Activated gamma-delta T cell treated with anti-CD3 and anti-CD28 coated beads, Interleukin-2, amount 50 U/mL, for 16 hours (primary cell): Measurements from ENCODE around the gene HIVEP2.

Experiments used
- DNase-seq: peaks from one replicate; pipeline ENCODE4 v3.0.0-alpha.2; 2020; ENCODE audit warnings: low read depth

Gene HIVEP2

GRCh38 chr6:142781129-142781528 lies 163.8 kb downstream of the HIVEP2 start:
- DNase-seq = no peak

- no peak for DNase-seq
These were observed 170.9 kb downstream of the HIVEP2 start for GRCh38 chr6:142773859-142774648.

GRCh38 chr6:142773324-142773723 lies 171.7 kb downstream of the HIVEP2 start:
- DNase-seq = no peak

- no peak for DNase-seq
These were observed 173.8 kb downstream of the HIVEP2 start for GRCh38 chr6:142771162-142771561.

GRCh38 chr6:142765306-142765705 lies 179.7 kb downstream of the HIVEP2 start:
- DNase-seq = no peak

GRCh38 chr6:142764311-142764710 lies 180.7 kb downstream of the HIVEP2 start:
- DNase-seq = no peak

- no peak for DNase-seq
These were observed 181.8 kb downstream of the HIVEP2 start for GRCh38 chr6:142763205-142763604.

- DNase-seq = no peak
These were observed 183.2 kb downstream of the HIVEP2 start for GRCh38 chr6:142761756-142762155.

- no peak for DNase-seq
These were observed 184.8 kb downstream of the HIVEP2 start for GRCh38 chr6:142760152-142760551.

- no peak for DNase-seq
These were observed 186.3 kb downstream of the HIVEP2 start for GRCh38 chr6:142758629-142759025.

- no peak for DNase-seq
These were observed 186.9 kb downstream of the HIVEP2 start for GRCh38 chr6:142757852-142758628.

- no peak for DNase-seq
These were observed 188.8 kb downstream of the HIVEP2 start for GRCh38 chr6:142756215-142756630.

GRCh38 chr6:142753196-142753595 lies 191.8 kb downstream of the HIVEP2 start:
- DNase-seq = no peak

GRCh38 chr6:142752348-142752747 lies 192.6 kb downstream of the HIVEP2 start:
- DNase-seq = no peak

GRCh38 chr6:142751452-142751851 lies 193.5 kb downstream of the HIVEP2 start:
- no peak for DNase-seq

GRCh38 chr6:142750998-142751397 lies 194.0 kb downstream of the HIVEP2 start:
- DNase-seq = no peak

GRCh38 chr6:142749556-142749955 lies 195.4 kb downstream of the HIVEP2 start:
- no peak for DNase-seq

- DNase-seq = no peak
These were observed 198.5 kb downstream of the HIVEP2 start for GRCh38 chr6:142746524-142746923.

- no peak for DNase-seq
These were observed 200.1 kb downstream of the HIVEP2 start for GRCh38 chr6:142744836-142745235.

- no peak for DNase-seq
These were observed 204.5 kb downstream of the HIVEP2 start for GRCh38 chr6:142740449-142740848.

GRCh38 chr6:142738731-142739130 lies 206.2 kb downstream of the HIVEP2 start:
- DNase-seq = no peak

- DNase-seq = no peak
These were observed 207.0 kb downstream of the HIVEP2 start for GRCh38 chr6:142738035-142738396.

GRCh38 chr6:142737368-142738034 lies 207.5 kb downstream of the HIVEP2 start:
- DNase-seq = no peak
